Measurements from ENCODE around the gene PKP4. TPM values are rescaled to one million over a fixed set of nuclear protein-coding genes. Genes with fewer than 3 reads are reported as not detected.

The PKP4 gene
- total and polyA plus RNA-seq, 9 of the 15 experiments (the other 6 are each of a cell fraction or from before 2014, with no cell fraction given), result 24.6 to 99.1 (median 74.0) TPM

GRCh38 chr2:158575051-158575635, 118.4 kb downstream of the PKP4 start:
- H3K9ac ChIP-seq (ENCODE audit: insufficient read depth in 1 of 2, low read depth in 2 of 2, low read length in 2 of 2), result no peak overlapping the region
- H3K9me3 ChIP-seq (replicated peaks; ENCODE audit: control insufficient read depth, insufficient read depth, low read depth, low read length), result 0 out of 2 replicates have a peak, but pooled peaks cover 2% of the 10 kb centered on the region
- no peak overlapping the region for H3K4me3 ChIP-seq
- H2AFZ ChIP-seq (ENCODE audit: low read depth, low read length), result no peak overlapping the region
- no peak overlapping the region for H3K27ac ChIP-seq (ENCODE audit: extremely low read depth, low read depth, low read length)
- FAIRE-seq, result no peak
- peaks cover 16% of the 10 kb centered on the region for H3K36me3 ChIP-seq (ENCODE audit: control insufficient read depth, insufficient read depth, low read length)
- no peaks in the 10 kb centered on the region for H4K20me1 ChIP-seq (replicated peaks; ENCODE audit: control insufficient read depth, insufficient read depth, low read length)
- no peaks in the 10 kb centered on the region for H3K4me1 ChIP-seq (replicated peaks in 1 of 2; ENCODE audit: control insufficient read depth in 2 of 2, insufficient read depth in 2 of 2, low read length in 2 of 2)
- no peak overlapping the region for H3K4me2 ChIP-seq (ENCODE audit: insufficient read depth, low read length)
- DNase-seq (ENCODE audit: extremely low read depth in 1 of 4, low spot score in 3 of 4), result no peak
- ChIA-PET CTCF (ENCODE audit: low intra/inter-chr PET ratio) (no interaction called here), POLR2A (interaction anchor here (0.6 to 1.1 kb wide), 2 partner anchors 11 to 113 kb away, joined by 3 to 4 read pairs; no protein-coding TSS in a partner anchor)
- 83% methylated on average over 2 of the region's 2 CpGs for WGBS (ENCODE audit: insufficient coverage, low coverage, missing lambda C conversion rate)
- in situ Hi-C loops (cut with MboI) (no loop called here), intact Hi-C loops (cut with micrococcal nuclease) (no loop called here)
- no peak for TF ChIP-seq ZNF311 (CRISPR knock-in tag; IDR thresholded peaks at IDR 0.05)
- TF ChIP-seq NR2C2 (CRISPR knock-in tag; IDR thresholded peaks at IDR 0.05), result no peak
- TF ChIP-seq NR2C2 (tag; IDR thresholded peaks at IDR 0.05), result no peak
- no peak for TF ChIP-seq PYGO2 (tag; IDR thresholded peaks at IDR 0.05)
- TF ChIP-seq SNIP1 (IDR thresholded peaks at IDR 0.05; ENCODE audit: low read depth), result no peak
- TF ChIP-seq ZNF583 (CRISPR knock-in tag; IDR thresholded peaks at IDR 0.05), result no peak
- no peak for TF ChIP-seq ELK3 (CRISPR knock-in tag; IDR thresholded peaks at IDR 0.05)
- no peak for TF ChIP-seq POLR2AphosphoS2 (IDR thresholded peaks at IDR 0.05; ENCODE audit: low read length)
- no peak for TF ChIP-seq HNRNPUL1 (IDR thresholded peaks at IDR 0.05; ENCODE audit: low read length)
- no peak for TF ChIP-seq ATF3 (IDR thresholded peaks at IDR 0.05)
- no peak for TF ChIP-seq ATF3 (CRISPR knock-in tag; conservative IDR thresholded peaks at IDR 0.05)
- TF ChIP-seq CBFA2T3 (IDR thresholded peaks at IDR 0.05), result no peak
- no peak for TF ChIP-seq MCM3 (IDR thresholded peaks at IDR 0.05)
- TF ChIP-seq RFX7 (CRISPR knock-in tag; IDR thresholded peaks at IDR 0.05), result no peak
- no peak for TF ChIP-seq ZSCAN29 (IDR thresholded peaks at IDR 0.05)
- no peak for TF ChIP-seq ZNF280A (IDR thresholded peaks at IDR 0.05; ENCODE audit: low read depth, partially characterized antibody)
- no peak for TF ChIP-seq RBM22 (IDR thresholded peaks at IDR 0.05; ENCODE audit: low read depth, low read length, poor library complexity, severe bottlenecking)
- H3K79me2 ChIP-seq (ENCODE audit: control insufficient read depth, insufficient read depth, low read length), result no peaks in the 10 kb centered on the region
- no peaks in the 10 kb centered on the region for H3K27me3 ChIP-seq (ENCODE audit: control insufficient read depth in 2 of 2, insufficient read depth in 2 of 2, low read length in 2 of 2)
- no TSS peak for BruUV-seq (replicated peaks)
- no peaks in the 10 kb centered on the region for H3K9me1 ChIP-seq (ENCODE audit: control insufficient read depth, insufficient read depth, low read length)
- ATAC-seq, result no peak
